NB4 (cell line): ENCODE results near the gene MRPL50.

Source experiments
- MYC ChIP-seq: IDR thresholded peaks from 2 replicates; pipeline ENCODE4 v1.6.1; 2011; ENCODE audit warnings: low read depth, low read length
- POLR2A ChIP-seq: IDR thresholded peaks from 2 replicates; pipeline ENCODE4 v1.6.1; 2011; ENCODE audit warnings: mild to moderate bottlenecking; ENCODE audit not compliant: insufficient read length; ENCODE audit errors: extremely low read depth
- TF ChIP-seq, protein P1 (sequence below): IDR thresholded peaks from one replicate; pipeline ENCODE4 v1.5.1; 2012; ENCODE audit warnings: low read depth, low read length

GRCh38 chr9:101376111-101376848 is 22.1 kb downstream of the MRPL50 start:
- TF ChIP-seq, protein P1, sequence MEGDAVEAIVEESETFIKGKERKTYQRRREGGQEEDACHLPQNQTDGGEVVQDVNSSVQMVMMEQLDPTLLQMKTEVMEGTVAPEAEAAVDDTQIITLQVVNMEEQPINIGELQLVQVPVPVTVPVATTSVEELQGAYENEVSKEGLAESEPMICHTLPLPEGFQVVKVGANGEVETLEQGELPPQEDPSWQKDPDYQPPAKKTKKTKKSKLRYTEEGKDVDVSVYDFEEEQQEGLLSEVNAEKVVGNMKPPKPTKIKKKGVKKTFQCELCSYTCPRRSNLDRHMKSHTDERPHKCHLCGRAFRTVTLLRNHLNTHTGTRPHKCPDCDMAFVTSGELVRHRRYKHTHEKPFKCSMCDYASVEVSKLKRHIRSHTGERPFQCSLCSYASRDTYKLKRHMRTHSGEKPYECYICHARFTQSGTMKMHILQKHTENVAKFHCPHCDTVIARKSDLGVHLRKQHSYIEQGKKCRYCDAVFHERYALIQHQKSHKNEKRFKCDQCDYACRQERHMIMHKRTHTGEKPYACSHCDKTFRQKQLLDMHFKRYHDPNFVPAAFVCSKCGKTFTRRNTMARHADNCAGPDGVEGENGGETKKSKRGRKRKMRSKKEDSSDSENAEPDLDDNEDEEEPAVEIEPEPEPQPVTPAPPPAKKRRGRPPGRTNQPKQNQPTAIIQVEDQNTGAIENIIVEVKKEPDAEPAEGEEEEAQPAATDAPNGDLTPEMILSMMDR = no peak
- TF ChIP-seq POLR2A (no peak), MYC (no peak)
